Urothelium cell line (cell line): ENCODE results near the gene AGXT2.

Experiments
- DNase-seq: peaks from one replicate; pipeline ENCODE4 v3.0.0; 2011; ENCODE audit warnings: low spot score, mixed read lengths
- FAIRE-seq: peaks from 2 replicates; lab custom pipeline; 2011; peaks lifted over from hg19 to GRCh38; lab: Jason Lieb, UNC

AGXT2 gene, protein sequence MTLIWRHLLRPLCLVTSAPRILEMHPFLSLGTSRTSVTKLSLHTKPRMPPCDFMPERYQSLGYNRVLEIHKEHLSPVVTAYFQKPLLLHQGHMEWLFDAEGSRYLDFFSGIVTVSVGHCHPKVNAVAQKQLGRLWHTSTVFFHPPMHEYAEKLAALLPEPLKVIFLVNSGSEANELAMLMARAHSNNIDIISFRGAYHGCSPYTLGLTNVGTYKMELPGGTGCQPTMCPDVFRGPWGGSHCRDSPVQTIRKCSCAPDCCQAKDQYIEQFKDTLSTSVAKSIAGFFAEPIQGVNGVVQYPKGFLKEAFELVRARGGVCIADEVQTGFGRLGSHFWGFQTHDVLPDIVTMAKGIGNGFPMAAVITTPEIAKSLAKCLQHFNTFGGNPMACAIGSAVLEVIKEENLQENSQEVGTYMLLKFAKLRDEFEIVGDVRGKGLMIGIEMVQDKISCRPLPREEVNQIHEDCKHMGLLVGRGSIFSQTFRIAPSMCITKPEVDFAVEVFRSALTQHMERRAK

DNA sequence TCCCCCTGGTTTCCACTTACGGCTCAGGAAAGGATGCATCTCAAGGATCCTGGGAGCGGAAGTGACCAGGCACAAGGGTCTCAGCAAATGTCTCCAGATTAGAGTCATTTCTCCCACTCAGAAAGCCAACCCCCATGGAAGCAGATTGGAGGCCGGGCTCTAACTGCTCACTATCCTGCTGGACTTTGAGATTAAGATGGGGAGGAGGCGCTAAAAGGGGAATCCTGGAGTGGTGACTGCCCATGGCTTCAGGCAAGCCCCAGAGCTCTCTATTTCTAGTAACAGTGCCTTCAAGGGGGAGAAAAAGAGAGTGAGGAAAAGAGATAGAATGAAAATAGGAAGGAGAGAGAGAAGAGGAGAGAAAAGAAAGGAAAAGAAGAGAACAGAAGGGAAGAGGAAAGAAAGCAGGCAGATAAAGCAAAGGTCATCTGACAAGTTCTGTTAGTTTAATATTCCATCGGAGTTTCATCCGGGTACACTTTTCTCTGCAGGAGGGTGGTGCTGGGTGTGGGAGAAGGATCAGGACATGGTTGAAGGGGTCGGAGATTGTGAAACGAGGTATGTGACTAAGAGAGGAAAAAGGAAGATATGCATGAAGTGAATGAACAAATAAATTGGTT lies at the start of gene AGXT2:
AGXT2 (minus strand) TSS at position 165 of the 620 bp plus-strand sequence; CDS start at position 108, 57 bp downstream.
- DNase-seq: no peak
- no peak for FAIRE-seq

DNA sequence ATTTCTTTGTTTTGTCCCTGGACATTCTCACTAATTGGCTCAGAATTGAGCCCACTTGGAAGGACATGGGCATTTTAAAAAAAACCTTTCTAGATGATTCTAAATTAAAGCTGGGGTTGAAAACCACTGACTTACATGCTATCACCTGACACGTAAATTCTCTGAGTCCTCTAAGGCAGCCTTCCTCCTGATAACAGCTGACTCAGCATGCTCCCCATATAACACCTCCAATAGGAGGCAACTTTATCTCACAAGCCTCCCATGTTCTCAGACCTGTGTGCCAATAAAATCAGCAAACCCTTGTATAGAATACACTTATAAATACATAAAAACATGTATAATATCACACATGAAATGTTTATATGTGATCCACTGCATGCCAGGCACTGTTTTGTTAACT lies 49.2 kb upstream of the AGXT2 start:
- DNase-seq (no peak), FAIRE-seq (no peak)

DNA sequence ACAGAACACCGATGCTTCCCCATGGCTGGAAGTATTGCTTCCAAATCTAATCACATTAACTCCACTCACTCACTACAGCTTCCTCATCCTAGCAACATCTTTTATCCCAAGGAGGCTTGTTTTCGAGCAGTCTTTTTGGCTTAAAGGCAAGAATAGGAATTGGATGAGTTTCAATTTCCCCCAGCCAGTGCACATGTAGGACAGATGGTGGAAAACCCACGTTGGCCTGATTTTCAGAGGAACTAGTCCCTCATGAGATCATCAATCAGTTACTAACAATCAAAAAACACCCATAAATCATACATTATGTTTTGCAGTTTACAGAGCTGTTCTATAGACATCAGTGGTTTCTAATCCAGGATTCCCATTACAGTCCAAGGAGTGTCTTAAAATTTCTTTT lies 48.5 kb upstream of the AGXT2 start:
- no peak for DNase-seq
- no peak for FAIRE-seq

DNA sequence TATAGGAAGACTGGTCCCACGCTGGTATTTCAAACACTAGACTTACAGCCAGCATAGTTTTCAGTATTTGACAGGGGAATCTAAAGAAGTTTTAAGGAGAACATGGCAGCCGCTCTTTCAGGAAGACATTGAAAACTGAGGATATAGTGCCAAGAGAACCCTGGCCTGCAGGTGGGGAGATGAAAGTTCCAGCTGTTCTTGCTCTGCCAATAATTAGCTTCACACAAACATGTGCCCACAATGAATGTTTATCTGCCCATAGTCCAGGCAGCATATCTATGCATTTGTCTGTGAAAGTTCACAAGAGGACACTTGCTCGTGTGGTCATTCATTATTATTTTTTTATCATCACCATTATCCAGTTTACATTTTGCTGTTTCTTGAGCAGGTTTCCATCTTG lies 47.6 kb upstream of the AGXT2 start:
- DNase-seq (no peak), FAIRE-seq (no peak)

DNA sequence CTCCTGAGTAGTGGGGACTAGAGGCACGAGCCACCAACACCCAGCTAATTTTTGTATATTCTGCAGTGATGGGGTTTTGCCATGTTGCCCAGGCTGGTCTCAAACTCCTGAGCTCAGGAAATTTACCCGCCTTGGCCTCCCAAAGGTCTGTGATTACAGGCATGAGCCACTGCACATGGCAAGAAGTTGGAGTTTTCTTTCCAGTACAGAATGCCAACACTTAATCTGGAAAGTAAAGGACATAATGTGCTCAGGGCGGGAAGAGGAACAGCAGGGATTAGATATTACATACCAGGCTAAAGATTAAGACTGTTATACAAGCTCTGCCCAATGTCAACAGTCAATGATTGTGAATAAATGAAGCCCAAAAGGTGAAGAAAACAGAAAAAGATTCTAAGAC lies 47.2 kb upstream of the AGXT2 start:
- DNase-seq (no peak), FAIRE-seq (no peak)

DNA sequence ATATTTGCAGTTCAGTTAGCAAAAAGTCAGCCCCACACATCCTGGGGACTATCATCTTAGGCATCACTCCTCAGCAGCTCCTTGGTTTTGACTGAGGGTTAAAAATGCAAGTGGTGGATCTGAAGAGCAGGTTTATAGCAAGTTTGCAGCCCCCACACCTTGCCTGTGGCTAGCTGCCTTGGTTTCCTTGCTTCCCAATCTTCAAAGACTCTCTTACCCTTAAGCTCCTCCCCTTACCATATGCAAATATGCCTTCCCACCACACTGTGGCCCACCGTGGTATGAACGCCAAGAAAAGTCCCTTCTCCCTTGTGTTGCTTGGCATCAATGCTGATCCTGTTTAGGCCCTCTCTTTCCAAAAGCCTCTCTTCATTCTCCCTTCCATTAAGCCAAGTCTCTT lies 45.0 kb upstream of the AGXT2 start:
- DNase-seq (no peak), FAIRE-seq (no peak)

DNA sequence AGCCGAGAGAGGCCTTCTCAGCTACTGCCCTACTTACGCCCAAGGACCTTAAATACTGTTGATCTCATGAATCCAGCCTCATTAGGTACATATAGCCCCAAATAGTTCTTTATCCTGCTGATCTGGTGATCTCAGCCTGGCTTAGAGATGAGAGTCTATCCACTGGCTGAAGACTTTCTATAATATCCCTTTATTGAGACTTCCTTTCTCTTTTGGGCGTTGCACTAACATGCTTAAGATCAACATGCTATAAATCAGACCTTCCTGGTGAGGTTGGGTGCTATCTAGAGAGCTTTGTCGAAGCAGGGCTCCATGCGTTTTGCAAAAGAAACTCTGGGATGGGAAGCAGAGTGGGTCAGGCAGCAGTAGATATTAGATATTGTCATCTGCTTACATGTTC lies 44.0 kb upstream of the AGXT2 start:
- DNase-seq (no peak), FAIRE-seq (no peak)

DNA sequence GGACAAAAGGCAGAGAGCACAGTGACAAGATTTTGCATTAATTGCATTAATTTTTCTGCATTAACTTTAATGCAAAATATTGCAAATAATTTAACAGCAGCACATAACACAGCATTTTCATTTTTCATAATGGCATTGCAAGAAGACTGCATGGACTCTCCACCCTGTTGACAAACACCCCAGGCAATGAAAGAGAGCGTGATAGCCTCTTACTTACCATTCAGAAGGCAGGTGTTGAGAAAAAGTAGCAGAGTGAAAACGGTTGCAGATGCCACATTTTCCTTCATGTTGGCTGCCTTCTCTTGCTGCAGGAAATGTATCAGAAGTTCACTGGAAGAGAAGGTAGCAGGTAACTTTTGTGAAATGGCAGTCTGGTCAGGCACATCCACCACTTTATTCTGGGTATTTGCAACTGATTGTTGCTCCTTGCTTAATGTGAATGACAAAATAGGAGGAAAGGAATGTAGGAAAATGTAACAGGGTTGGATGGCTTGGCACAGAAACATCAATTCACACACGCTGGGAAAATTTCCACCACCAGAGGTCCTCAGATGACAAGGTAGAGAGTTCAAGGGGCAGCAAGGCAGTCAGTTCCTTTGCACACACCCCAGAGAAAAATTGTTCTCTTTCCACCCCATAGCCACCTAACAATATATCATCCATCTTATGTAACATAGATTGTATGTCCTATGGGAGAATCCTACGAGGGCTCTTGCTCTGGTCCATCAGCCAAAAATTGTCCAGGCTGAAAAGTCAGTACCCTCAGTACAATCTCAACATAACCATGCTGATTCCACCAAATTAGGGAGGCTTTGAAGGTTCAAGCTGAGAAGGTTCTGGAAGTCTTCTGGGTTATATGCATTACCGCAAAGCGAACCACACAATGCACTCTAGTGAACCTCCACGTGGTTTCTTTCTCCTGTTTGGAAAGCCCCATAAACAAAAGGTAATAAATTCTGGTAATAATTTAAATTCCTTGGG lies 41.9 kb upstream of the AGXT2 start:
- peak; percentile 65 for FAIRE-seq
- peak; percentile 80 for DNase-seq

DNA sequence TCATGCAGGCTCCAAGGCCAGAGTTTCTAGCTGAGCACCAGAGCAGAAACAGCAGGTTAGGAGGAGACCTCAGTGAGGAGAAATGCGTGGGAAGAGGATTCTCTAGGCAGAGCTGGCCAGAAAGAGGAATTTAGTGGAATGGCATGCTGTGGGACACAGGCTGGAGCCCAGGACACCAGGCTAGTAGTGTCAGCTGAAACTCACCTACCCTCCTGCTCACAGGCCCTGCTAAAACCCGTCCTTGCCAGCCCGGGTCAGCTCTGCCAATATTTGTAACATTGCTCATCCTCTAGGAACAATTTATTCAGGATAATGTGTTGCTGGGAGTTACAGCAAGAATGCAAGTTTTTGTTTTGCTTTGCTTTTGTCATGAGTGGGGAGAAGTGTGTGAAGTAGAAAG lies 40.2 kb upstream of the AGXT2 start:
- no peak for FAIRE-seq
- no peak for DNase-seq

DNA sequence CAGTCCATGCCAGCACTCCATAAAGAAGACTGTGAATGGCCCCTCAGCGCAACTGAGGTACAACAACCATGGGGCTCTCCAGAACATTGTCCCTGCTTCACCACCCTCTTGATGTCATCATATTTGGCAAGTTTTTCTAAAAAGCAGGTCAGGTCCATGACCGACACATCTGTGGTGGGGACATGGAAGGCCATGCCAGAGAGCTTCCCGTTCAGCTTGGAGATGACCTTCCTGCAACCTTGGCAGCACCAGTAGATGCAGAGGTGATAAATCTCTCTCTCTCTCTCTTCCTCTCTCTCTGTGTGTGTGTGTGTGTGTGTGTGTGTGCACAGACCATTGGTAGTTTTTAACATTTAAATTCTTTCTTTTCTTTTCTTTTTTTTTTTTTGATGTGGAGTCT lies 35.4 kb upstream of the AGXT2 start:
- FAIRE-seq (no peak), DNase-seq (no peak)

DNA sequence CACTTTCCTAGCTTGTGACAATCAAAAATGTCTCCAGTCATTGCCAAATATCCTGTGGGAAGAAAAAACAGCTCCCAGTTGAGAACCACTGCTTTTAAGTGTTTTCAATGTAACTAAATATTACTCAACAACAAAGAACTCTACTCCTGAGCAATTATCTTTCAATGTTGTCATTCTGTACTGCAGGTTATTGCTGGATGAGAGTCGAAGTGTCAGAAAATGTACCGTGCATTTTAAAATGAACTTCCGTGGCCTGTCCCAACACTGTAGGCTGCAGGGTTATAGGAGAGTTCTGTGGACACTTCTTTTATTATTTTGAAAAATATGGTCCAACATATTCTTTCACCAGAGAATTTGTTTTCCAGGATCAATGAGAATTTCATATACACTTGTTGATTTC lies 34.8 kb upstream of the AGXT2 start:
- no peak for DNase-seq
- FAIRE-seq: no peak

DNA sequence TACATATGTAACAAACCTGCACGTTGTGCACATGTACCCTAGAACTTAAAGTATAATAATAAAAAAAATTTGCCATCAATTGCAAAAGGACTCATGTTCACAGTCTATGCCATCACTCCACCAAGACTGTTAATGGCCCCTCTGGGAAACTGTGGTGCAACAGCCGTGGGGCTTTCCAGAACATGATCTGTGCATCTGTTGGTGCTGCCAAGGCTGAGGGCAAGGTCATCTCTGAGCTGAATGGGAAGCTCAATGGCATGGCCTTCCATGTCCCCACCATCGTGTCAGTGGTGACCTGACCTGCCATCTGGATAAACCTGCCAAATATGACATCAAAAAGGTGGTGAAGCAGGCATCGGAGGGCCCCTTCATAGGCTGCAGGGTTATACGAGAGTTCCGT lies 33.4 kb upstream of the AGXT2 start:
- no peak for FAIRE-seq
- DNase-seq: no peak

DNA sequence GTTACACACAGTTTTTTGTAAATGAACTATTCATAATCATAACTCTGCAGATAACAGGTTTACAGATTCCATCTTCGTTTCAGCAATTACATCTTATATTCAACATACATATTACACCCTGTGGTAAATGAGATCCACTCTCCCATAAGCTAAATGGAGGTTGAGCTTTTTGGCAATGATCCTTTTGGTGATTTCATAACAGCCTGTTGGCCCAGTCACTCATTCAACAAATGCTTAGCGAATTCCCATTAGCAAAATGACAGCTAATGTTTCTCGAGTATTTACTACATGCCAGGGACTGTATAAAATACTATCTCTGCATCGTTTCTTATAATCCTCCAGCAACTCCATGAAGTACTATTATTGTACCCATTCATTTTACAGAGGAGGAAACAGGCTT lies 25.4 kb upstream of the AGXT2 start:
- DNase-seq: no peak
- no peak for FAIRE-seq

DNA sequence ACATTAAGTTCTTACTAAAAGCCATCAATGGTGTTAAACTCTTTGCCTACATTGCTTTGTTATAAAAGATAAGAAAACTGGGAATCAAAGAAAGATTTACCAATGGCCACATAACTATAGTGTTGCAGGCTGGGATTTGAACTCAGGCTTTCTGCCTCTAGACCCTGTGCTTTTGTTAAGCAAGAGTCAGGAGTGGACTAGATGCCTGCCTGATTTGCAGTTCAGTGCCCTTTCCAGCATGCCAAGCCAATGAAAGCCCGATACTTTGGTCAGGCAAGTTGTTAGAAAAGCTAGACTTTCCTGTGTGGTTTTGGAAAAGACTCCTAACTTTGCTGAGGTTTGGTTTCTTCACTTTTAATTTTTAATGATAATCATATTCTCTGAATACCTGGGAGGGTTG lies 21.4 kb upstream of the AGXT2 start:
- FAIRE-seq: no peak
- DNase-seq: no peak

DNA sequence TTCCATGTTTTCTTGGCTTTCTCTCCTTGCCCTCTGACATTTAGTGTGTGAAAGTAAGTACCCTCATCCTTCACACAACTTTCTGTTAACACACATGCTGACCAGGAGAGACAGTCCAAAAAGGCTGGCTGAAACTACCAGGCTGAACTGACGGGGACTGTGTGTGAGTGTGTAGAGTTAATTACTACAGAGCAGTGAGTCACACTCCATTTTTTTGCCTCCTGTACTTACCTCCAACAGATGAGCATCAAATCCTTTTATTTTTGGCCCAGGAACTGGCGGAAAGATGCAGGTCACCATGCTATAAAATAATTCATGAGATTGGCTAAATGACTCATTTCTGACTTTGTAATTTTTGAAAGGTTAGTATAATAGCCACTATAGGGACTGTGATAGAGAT lies 20.2 kb upstream of the AGXT2 start:
- no peak for FAIRE-seq
- DNase-seq: no peak

DNA sequence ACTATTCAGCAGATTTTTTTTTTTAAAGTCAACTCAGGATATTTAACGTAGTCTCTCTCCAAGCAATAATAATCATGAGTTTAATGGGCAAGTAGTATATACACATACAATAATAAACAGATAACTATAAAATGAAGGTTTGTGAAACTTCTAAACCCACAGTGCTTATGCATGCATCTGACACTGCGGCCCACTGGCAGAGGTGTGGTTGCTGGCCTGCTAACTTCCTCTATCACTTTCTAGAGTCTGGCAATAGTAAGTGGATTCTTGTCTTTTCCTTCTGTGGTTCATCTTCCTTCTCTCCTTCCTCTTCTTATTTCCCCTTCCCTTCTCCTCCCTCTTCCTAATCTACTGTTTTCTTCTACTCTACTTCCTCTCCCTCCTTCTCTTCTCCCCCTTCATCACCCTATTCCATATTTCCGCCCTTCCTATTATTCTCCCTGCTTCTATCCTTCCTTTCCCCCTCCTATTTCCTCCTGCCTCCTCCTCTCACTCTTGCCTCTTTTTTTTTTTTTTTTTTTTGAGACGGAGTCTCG lies 18.6 kb upstream of the AGXT2 start:
- FAIRE-seq (no peak), DNase-seq (no peak)

DNA sequence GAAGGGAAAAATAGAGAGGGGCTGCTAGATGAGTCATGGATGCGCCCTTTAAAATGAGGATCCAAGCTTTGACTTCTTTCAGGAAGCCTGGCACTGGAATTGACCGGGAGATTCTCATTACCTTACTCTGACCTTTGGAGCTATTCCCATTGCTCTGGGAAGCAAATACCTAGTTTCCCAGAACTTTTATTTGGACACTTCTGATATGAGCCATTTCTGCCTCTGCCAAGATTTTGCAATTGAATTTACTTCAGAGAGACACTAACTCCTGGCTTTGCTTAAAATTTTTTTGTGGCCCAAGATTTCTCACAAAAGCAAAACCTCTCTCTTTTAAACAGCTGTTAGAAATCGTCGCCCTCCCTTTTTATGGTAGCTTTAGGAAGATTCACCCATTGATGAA lies 15.7 kb upstream of the AGXT2 start:
- DNase-seq (no peak), FAIRE-seq (no peak)

DNA sequence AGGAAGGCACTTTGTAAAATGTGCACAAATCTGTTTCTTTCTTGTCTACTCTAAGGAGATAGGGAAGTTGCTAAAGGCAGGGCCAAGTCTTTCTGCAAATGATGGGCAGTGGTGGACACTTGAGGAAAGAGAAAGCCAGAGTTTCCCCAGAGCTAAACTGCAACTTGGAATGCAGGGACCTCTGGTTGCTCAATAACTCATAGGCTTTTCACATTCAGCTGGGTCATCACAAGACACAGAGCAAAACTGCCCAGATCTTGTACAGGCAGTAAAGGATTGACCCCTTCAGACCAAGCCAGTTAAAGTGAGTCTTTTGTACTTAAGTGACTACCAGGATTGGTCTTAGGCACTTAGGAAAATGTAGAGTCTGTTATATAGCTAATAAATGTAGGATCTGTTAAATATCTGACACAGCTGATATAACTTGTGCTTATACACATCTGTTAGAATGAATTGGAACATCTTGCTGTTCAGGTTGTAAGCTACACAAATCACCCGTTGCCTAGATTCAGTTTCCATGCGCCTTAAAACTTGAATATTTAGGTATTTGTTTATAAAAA lies 13.5 kb upstream of the AGXT2 start:
- FAIRE-seq (no peak), DNase-seq (no peak)

DNA sequence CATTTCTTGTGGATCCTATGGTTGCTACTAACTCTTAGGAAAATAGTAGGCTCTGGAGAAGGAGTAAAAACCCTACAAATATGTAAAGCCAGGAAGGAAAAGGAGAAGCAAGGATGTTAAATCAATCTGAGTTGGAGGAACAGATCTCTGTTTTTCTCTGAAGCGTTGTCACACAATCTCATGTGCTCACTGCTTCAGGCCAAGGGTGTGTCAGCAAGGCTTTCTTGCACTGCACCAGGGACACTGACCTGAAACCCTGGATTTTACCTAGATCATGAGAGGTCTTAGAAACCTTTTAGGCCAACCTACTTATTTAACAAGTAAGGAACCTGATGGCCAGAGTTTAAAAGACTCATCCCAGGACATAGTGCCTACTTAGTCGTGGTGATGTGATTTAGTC lies 12.5 kb upstream of the AGXT2 start:
- FAIRE-seq (no peak), DNase-seq (no peak)

DNA sequence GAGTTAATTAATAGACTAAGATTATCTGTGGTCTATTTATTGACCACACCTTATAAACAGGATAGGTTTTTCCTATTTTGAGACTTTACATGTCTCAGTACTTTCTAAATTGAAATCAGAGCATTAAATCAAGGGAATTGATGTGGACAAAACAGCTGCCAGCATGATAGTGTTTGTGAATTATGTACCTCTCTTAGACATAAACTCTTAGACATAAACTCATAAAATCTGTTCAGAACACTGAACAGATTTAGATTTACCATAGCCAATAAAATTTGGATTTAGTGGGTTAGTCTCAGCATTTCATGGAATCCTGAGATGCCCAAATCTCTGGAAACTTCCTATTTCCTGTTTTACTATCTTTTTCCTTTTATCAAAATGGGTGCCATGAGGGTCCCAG lies 11.5 kb upstream of the AGXT2 start:
- FAIRE-seq: no peak
- no peak for DNase-seq

DNA sequence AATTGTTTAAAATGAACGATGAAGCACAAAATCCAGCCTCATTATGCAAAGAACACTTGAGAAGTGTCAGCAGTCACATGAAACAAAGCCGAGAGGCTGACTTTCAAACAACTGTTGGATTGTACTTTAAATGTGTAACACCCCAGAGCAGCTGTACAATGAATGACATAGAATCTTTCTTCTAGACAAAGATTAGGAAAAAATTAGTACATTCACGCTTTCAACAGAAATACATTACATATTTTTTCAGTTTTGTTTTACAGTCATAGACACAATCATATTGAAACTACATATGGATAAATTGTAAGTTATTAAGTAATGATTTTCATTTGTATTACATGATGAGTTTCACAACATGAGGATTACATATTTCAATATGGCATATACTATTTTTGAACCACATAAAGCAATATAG lies 10.6 kb upstream of the AGXT2 start:
- FAIRE-seq (no peak), DNase-seq (no peak)
